ENCODE data around the gene PGGHG.
A peak's percentile ranks its signal among the peaks of the same experiment; 100 is the strongest.

PGGHG gene

DNA sequence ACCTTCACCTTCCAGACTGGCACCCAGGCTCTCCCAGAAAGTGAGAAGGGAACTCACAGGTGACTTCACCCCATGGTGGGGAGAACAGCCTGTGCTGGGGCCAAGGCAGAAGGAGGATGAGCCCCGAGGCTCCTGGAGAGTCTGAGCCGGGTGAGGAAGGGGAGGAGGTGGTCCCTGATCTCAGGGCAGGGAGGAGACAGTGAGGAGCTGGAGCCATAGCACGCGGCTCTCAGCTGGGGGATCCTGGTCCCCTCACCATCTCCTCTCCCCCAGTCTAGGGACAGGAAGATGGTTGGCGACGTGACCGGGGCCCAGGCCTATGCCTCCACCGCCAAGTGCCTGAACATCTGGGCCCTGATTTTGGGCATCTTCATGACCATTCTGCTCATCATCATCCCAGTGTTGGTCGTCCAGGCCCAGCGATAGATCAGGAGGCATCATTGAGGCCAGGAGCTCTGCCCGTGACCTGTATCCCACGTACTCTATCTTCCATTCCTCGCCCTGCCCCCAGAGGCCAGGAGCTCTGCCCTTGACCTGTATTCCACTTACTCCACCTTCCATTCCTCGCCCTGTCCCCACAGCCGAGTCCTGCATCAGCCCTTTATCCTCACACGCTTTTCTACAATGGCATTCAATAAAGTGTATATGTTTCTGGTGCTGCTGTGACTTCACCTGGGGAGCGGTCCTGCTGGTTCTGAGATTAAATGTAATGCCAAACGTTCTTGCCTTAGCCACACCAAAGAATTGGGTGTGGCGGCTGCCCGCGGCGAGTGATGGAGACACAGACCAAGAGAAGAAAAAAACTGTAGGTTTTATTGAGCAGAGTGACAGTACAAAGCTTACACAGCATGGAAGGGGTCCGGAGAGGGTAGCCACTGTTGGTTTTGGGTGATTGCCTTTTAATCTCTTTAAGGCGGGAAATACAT, 20.1 kb downstream of the PGGHG start:
- peak overlapping the region in 20 of 21 experiments; percentile 25 to 93 (median 82) for H3K27ac ChIP-seq
- peak overlapping the region; percentile 25 to 52 (median 38) for H3K4me3 ChIP-seq

GRCh38 chr11:309979-310572, 21.1 kb downstream of the PGGHG start:
- Histone ChIP-seq H3K27ac (peak overlapping the region in 20 of 21 experiments; percentile 18 to 93 (median 82)), H3K4me3 (peak overlapping the region; percentile 20 to 52 (median 38))

GRCh38 chr11:311013-311748, 22.3 kb downstream of the PGGHG start:
- Histone ChIP-seq H3K4me3 (peak overlapping the region in 4 of 7 experiments; percentile 22 to 60 (median 28)), H3K27ac (peak overlapping the region in 19 of 21 experiments; percentile 65 to 98 (median 86))

DNA sequence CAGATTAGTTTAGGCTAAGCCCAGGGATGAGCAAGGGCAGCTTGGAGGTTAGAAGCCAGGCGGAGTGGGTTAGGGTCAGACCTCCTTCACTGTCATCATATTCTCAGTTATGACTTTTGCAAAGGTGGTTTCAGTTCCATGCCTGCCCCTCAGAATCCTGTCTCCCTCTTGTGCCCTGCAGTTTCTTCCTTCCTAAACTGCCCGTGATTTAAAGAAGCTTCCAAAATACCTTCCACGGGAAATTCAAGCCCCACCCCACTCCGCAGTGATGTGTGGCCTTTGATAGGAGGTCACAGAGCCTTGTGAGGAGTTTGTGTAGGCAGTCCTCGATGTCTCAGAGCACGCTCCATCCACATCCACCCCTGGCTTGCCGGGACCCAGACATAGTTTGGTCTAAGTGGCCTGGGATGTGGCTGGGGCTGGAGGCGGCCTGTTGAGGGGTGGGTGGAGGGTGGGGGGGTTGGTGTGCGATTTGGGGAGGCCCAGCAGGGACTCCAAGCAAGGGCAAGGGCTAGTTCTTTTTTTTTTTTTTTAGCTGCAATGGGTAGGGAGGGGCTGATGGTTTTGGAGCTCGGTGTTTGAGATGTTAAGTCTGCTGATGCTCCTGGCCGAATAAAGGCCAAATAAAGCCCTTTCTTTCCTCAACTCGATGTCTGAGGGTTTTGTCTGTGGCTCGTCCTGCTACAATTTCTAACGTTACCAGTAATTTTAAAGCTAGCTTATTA, 23.3 kb downstream of the PGGHG start:
- Histone ChIP-seq H3K27ac (peak overlapping the region; percentile 4 to 98 (median 86)), H3K4me3 (peak overlapping the region in 4 of 7 experiments; percentile 3 to 60 (median 28))

DNA sequence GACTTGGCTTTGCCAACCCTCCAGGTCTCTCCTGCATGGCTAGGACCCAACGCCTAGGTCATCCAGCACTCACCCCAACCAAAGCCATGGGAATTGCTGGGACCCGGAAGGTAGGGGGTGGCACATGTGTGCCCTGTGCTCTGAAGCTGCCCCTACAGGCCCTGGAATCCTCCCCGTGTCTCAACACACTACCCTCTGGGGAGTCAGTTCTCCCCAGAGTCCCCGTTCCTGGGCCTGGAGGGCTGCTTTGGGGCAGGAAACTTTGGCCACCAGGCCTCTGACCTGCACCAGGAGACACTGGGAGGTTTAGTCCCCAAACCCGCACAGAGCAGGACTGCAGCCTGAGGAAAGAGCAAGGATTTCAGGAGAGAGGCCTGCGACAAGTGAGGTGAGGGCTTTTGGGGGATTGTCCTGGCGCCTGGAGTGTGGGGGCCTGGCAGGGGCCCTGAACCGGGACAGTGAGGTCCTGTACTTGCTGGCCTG, 24.4 kb downstream of the PGGHG start:
- H3K4me3 ChIP-seq, result peak overlapping the region; percentile 36 to 60 (median 53)
- peak overlapping the region; percentile 67 to 98 (median 87) for H3K27ac ChIP-seq

GRCh38 chr11:313787-314553, 25.0 kb downstream of the PGGHG start, which contains the start of gene IFITM1:
IFITM1 (plus strand) TSS chr11:314040; CDS start chr11:314171, 131 bp downstream.
- H3K4me3 ChIP-seq, result peak within 1 kb of the TSS; percentile 36 to 60 (median 53)
- H3K27ac ChIP-seq, result peak within 1 kb of the TSS; percentile 67 to 98 (median 87)

DNA sequence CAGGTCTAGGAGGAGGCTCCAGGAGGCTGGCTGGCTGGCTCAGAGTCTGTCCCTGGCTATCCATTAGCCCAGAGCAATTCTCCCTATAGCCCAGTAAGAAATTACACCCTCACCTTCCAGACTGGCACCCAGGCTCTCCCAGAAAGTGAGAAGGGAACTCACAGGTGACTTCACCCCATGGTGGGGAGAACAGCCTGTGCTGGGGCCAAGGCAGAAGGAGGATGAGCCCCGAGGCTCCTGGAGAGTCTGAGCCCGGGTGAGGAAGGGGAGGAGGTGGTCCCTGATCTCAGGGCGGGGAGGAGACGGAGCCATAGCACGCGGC, 25.6 kb downstream of the PGGHG start:
- Histone ChIP-seq H3K27ac (peak overlapping the region; percentile 3 to 98 (median 87)), H3K4me3 (peak overlapping the region; percentile 36 to 60 (median 53))

DNA sequence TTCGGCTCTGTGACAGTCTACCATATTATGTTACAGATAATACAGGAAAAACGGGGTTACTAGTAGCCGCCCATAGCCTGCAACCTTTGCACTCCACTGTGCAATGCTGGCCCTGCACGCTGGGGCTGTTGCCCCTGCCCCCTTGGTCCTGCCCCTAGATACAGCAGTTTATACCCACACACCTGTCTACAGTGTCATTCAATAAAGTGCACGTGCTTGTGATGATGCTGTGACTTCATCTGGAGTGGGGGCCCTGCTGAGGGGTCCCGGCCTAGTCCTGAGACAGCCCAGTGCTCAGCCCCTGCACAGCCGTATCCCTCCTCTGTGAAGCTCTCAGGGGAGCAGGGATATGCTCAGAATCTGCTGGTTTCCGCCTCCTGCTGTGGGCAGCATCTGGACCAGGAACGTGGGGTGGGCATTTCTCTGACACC, 26.1 kb downstream of the PGGHG start:
- Histone ChIP-seq H3K27ac (peak overlapping the region; percentile 3 to 98 (median 87)), H3K4me3 (peak overlapping the region; percentile 36 to 60 (median 53))

- Histone ChIP-seq H3K4me3 (peak overlapping the region; percentile 36 to 60 (median 53)), H3K27ac (peak overlapping the region; percentile 42 to 98 (median 87))
These were observed 26.6 kb downstream of the PGGHG start for GRCh38 chr11:315516-315994.

DNA sequence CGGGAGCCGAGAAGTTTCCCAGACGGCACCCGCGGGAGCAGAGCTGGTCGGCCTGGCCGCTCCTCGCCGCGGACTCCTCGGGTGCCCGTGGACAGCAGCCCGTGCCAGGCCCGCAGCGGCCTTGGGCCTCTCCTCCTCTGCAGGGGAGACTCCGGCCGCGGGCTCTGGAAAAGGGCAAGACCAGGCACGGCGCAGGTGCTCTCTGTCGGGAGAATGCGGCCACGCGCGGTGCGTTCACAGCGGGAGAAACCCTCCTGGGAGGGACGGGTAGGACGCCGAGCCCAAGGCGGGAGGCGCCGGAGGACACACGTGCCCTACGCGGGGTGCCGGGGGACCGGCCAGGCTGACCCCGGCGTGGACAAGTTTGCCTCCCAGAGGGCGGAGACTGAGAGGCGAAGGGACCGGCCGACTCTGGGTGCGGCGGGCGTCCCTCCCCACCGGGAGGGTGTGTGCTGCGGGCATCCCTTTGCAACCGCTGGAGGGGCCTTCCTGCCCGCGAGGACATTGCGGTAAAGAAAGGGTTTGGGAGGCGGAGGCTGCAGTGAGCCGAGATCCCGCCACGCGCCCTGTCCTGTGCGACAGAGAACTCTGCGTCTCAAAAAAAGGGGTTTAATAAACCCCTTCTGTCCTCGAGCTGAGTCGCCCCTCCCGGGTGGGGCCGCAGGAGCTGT, 27.2 kb downstream of the PGGHG start:
- H3K27ac ChIP-seq, result peak overlapping the region; percentile 42 to 98 (median 87)
- peak overlapping the region; percentile 36 to 60 (median 53) for H3K4me3 ChIP-seq

DNA sequence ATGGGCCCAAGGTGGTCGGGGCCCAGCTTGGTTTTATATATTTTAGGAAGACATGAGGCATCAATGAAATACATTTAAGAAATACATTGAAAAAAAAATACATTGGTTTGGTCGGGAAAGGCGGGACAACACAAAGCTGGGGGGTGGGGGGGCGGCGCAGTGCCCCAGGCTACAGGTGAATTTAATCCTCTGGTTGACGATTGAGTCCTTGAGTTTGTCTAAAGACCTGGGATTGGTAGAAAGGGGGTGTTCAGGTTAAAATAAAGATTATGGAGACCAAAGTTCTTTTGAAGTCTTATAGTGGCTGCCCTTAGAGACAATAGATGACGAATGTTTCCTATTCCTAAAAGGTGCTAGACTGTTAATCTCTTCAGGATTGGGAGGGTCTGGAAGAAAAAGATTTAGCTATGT, 28.0 kb downstream of the PGGHG start:
- peak overlapping the region; percentile 36 to 60 (median 53) for H3K4me3 ChIP-seq
- H3K27ac ChIP-seq, result peak overlapping the region in 19 of 21 experiments; percentile 36 to 98 (median 89)

DNA sequence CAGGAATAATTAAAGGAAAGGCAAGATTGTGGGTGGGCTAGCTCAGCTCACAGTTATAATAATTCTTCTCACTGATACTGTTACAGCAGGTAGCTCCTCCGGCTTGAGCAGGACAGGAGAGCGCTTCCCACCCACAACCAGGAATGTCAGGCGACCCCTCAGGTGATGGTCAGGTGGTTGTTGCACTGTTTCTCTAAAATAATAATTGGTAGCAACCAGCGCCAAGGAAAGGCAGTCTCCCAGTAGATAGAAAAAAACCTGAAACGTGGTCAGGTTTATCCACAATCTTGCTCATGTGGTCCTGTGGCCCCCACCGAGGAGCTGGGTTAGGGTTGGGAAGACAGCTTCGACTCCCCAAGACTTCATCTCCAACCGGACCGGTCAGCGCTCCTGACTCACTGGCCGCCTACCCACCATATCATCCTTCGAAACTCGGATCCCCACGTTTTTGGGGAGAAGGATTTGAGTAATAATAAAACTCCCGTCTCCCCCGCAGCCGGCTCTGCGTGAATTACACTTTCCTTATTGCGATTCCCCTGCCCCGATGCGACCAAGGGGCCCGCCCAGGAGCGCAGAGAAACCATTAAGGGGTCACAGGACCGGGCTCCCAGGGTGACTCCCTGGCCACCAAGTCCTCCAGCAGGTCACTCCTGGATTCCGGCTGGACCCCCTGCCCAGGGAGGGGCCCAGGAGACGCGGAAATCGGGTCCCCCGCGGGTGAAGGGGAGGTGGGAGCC, 28.9 kb downstream of the PGGHG start:
- peak overlapping the region in 19 of 21 experiments; percentile 31 to 98 (median 78) for H3K27ac ChIP-seq
- peak overlapping the region in 6 of 7 experiments; percentile 12 to 60 (median 32) for H3K4me3 ChIP-seq

- H3K4me3 ChIP-seq, result peak overlapping the region; percentile 39 to 72 (median 64)
- H3K27ac ChIP-seq, result peak overlapping the region; percentile 67 to 99 (median 95)
These were observed 29.6 kb downstream of the PGGHG start for GRCh38 chr11:318405-319120.

- Histone ChIP-seq H3K4me3 (peak overlapping the region; percentile 39 to 72 (median 64)), H3K27ac (peak overlapping the region; percentile 67 to 99 (median 95))
These were observed 30.4 kb downstream of the PGGHG start for GRCh38 chr11:319121-319887.

DNA sequence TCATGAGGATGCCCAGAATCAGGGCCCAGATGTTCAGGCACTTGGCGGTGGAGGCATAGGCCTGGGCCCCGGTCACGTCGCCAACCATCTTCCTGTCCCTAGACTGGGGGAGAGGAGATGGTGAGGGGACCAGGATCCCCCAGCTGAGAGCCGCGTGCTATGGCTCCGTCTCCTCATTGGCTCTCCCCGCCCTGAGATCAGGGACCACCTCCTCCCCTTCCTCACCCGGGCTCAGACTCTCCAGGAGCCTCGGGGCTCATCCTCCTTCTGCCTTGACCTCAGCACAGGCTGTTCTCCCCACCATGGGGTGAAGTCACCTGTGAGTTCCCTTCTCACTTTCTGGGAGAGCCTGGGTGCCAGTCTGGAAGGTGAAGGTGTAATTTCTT, 31.0 kb downstream of the PGGHG start:
- Histone ChIP-seq H3K27ac (peak overlapping the region; percentile 50 to 99 (median 95)), H3K4me3 (peak overlapping the region; percentile 39 to 72 (median 64))

All from skin epidermis (tissue), 12 donors.